ENCODE measurements around the gene VCL.
"Not testable (repeated sequence)": the region's sequence is repeated elsewhere in the genome, so short reads cannot be mapped to it uniquely, and the experiment has no call there.

VCL gene

DNA sequence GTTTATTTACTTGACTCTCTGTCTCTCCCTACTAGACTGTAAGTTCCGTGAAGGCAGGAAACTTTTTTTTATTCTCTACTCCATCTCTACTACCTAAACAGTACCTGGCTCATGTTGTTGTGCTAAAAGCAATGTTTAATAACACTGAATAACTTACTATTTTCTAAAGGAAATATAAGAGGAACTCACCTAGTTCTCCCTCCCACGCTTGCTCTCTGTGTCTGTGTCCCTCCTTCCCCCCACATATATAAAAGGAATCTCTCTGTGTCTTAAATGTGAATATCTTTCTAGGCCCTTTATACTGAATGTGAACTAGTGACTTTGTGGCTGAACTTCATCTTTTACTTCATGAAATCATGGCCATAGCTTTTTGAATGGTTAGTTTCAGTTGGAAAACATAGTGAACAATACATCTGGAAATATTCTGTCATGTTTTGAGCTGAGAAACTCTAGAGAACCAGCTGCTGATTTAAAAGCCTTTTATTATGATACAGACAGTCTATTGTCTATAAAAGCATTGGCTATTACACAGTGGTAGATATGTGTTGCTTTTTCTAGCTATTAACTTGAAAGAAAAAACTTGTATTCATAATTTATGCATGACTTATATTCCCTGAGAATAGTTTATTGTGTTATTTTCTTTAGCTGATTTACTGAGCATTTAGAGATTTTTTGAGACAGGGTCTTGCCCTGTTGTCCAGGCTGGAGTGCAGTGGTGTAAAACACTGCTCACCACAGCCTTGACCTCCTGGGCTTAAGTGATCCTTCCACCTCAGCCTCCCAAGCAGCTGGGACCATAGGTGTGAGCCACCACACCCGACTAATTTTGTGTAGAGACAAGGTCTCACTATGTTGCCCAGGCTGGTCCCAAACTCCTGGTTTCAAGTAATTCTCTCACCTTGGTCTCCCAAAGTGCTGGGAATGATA is 42.5 kb downstream of the VCL start:
- no peak for DNase-seq (ENCODE audit: low read depth)

DNA sequence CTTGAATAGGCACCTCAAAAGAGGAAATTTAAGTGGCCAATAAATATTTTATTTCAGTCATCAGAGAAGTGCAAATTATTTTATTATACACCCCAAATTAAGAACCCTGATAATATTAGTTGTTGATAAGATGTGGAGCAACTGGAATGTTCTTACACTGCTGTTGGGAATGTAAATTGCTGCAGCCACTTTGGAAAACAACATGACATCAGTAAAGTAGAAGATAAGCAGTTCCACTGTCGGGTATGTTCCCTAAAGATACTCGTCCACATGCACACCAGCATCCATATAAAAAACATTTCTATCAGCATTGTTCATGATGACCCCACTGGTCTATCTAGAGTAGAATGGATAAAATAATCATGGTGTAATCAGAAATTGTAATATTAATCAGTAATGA is 46.5 kb downstream of the VCL start:
- DNase-seq (ENCODE audit: low read depth): no peak

DNA sequence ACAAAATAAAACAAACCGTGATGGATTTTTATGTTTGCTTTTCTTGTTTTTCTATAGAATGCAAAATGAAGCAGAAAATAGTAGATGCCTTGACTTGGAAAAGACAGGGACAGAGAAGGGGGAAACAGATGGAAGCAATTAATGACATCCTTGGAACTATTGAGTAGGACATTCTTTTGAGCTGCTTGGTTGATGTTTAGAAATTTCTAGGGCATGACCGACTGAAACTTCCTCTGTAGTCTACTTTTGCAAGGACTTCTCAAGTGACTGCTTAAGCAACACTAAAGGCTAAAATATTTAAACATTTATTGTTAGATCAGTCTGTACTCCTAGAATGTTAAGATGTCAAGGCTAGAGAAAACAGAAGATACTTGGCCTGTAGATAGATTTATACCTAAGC is 49.4 kb downstream of the VCL start:
- DNase-seq (ENCODE audit: low read depth): peak; percentile 98

DNA sequence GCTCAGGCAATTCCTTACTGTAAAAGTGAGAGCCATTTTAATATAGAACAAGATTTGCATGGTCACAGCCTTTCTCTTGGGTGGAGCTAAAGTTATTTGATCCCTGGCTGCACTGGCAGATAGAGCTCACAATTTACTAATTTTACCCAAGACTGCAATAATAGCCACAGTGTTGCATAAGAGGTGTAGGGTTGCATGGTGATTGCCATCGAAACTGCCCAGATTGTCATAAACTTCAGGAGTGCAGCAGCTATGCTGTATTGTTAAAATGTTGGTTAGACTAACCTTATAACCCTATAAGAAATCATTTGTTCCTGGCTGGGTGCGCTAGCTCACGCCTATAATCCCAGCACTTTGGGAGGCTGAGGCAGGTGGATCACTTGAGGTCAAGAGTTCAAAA is 50.0 kb downstream of the VCL start:
- peak; percentile 89 for DNase-seq (ENCODE audit: low read depth)

DNA sequence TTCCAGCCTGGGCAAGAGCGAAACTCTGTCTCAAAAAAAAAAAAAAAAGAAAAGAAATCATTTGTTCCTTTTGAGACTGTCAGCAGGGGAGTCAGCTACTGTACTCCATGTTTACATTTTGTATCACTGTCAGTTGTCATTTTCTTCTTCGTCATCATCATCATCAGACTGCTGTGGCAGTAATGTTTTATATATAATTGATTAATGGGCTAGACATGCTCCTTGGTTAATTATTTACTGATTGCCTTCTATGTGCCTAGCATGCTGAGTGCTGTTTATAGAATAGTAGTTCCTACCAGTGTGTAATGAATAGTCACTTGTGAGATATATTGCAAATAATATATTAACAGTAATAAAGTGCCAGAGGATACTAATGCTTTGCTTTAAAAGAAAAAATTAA is 50.5 kb downstream of the VCL start:
- DNase-seq (ENCODE audit: low read depth): no peak

DNA sequence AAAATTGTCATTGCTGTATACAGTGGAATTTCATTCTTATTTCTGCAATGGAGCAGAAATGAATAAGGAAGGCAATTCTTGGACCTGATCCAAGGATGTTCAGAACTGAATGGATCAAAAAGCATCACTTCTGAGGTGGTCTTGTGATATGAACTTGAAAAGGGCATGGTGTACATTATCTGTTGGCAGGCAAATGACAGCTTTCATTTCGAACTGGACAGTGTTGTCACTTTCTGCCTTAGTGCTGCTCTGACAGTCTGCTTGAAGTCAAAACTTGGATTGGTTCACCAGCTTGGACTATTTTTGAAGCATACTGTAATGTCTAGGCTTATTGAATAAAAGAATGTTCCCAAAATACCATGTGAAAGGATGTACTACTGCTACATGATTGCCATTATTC is 52.0 kb downstream of the VCL start:
- no peak for DNase-seq (ENCODE audit: low read depth)

DNA sequence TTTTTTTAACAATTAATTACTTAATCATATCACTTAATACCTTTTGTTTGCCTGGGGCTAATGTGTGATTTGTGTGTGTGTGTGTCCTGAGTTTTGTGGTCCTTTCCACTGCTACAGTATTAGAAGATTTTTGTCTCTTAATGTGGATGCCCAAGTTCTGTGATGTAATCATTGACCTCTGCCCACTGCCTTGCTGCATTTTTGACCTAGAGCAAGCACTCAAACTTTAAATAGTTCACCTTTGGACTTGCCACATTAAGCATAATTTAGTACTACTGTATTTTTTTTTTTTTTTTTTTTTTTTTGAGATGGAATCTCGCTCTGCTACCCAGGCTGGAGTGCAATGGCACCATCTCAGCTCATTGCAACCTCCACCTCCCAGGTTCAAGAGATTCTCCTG is 52.7 kb downstream of the VCL start:
- no peak for DNase-seq (ENCODE audit: low read depth)

DNA sequence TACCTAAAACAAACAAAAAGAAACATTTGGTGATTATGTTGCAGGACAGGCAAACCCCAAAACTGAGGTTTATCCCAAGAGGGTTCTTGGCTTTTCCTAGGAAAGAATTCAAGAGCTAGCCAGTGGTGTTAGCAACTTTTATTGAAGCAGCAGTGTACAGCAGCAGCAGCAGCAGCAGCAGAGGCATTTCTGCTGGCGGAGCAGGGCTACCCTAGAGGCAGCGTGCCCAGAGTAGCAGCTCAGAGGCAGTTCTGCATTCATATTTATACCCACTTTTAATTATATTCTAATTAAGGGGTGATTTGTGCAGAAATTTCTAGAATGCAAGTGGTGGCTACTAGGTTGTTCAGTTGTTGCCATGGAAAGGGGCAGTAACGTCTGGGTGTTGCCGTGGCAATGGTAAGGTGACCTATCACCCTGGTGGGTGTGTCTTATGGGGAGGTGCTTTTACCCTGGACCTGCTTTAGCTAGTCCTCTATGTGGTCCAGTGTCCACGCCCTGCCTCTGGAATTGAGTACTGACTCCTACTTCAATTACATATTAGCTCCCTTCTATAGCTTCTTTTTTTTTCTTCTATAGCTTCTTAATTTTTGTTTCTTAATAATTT is 53.9 kb downstream of the VCL start:
- DNase-seq (ENCODE audit: low read depth): no peak

DNA sequence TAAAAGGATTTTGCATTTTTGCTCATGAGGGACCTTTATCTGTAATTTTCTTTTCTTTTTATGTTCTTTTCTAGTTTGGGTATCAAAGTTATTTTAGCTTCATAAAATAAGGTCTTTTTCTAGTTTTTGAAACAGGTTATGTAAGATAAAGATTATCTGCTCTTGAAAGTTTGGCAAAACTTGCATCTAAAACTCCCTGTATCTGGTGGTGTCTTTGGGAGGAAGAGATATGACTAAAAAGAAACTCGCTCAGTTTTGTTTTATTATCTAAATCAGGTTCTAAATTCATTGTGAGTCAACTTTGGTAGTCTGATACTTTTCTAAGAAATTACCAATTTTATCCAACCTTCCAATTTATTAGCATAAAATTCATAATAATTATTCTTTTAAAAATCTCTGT is 55.1 kb downstream of the VCL start:
- DNase-seq (ENCODE audit: low read depth): no peak

DNA sequence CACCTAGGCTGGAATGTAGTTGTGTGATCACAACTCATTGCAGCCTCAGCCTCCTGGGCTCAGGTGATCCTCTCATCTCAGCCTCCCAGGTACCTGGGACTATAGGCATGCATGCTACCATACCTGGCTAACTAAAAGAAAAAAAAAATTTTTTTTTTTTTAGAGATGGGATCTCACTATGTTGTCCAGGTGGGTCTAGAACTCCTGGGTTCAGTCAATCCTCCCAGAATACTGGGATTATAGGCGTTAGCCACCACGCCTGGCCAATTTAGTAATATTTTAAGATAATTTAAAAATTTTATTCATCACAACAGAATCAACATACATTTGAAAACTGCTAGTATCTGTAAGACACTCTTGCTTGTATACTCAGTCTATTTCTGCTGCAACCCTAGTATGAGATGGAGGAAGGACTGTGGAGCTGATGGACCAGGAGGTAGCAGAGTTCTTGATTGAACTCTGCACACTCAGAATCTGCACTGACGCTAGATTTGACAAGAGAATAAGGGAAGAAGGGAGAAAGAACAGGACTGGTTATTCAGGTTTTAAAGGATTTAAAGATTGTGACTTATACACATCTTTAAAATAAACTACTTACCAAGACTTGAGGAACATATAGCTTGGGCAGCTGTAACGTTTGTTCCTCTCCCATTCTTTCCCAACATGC is 57.6 kb downstream of the VCL start:
- DNase-seq (ENCODE audit: low read depth): no peak

DNA sequence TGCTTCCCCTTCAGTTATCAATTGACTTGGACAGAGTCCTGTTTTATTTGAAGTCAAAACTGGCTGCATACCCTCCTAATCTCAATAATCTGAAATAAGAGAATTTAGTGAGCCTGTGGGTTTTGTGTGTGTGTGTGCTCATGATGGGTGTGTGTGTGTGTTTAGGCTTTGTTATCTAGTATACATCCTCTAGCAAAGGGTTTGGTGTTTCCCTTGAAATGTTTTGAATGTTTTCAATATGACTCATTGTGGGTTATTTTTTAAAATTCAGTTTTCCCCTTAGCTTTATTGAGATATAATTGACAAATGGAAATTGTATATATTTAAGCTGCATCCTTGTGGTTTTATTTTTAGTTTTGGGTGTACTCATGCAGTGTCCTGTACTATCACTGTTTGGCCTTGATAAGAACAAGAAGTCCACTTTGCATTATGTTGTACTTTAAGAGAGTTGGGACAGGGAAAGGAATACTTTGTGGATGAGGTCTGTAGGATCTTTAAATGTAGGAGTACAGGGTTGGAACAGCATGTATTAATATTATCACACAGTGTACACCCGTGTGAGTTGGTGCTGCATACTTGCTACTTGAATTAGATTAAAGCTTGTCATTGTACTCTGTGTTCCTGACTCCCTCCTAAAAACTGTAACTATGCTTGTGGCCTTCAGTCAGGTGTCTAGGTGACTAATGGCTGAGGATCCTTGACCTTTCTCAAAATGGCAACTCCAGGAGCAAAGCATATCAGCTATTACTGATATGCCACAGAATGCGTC is 58.3 kb downstream of the VCL start:
- peak; percentile 37 for DNase-seq (ENCODE audit: low read depth)

DNA sequence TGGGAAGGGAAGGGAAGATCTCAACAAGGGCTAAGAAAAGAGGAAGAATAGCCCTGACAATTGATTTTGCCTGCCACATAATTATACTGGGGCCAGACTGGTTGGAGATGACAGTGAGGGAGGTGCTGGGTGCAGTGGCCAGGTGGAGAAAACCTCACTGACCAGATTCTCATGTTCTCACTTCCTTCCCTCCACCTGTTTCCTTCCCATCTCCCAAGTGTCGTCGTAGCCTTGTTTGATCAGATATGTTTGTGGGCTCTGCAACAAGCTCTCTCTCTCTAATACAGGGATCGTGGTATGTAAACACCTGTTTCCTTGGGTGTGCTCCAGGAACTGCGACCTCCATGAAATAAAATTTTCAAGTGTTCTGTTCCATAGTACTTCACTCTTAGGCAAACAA is 60.2 kb downstream of the VCL start:
- no peak for DNase-seq (ENCODE audit: low read depth)

DNA sequence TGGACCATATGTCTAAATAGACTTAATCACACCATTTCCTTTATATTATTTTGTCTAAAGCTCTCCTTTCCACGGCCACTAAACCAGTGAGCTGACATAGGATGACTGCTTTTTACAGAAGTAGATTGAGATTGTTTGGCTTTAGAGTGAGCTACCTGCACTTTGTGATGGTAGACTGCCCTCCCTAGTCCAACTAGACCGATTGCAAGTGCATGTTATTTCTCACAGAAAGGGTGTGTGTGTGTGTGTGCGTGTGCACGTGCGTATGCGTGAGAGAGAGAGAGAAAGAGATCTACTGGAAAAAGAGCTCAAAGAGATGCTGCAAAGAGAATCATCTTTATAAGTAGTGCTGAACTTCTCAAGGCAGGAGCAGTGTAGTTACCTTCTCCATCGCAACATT is 60.7 kb downstream of the VCL start:
- peak; percentile 29 for DNase-seq (ENCODE audit: low read depth)

DNA sequence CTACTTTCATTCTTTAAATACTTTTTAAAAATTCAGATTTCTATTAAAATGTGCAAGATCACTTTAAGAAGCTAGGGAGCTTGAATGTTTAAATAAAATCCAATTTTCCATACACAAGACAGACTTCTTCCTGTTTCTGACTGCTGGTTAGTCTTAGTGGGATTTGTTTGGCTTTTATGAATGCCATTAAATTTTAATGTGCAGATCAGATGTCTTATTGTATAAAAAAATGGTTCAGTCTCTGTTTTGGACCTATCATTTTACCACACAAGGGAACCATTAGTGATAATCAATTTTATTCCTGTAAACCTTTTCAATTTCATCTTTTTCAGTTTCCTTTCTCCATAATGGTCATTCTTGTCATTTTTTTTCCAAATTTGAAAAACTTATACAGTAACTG is 63.2 kb downstream of the VCL start:
- peak; percentile 21 for DNase-seq (ENCODE audit: low read depth)

DNA sequence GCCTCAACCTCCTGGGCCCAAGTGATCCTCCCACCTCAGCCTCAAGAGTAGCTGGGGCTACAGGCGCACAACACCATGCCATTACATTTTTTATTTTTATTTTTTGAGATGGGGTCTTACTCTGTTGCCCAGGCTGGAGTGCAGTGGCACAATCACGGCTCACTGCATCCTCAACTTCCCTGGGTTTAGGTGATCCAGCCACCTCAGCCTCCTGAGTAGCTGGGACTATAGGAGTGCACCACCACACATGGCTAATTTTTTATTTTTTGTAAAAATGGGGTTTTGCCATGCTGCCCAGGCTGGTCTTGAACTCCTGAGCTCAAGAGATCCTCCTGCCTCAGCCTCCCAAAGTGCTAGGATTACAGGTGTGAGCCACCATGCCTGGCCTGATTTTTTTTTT is 64.1 kb downstream of the VCL start:
- not testable (repeated sequence) for DNase-seq (ENCODE audit: low read depth)

DNA sequence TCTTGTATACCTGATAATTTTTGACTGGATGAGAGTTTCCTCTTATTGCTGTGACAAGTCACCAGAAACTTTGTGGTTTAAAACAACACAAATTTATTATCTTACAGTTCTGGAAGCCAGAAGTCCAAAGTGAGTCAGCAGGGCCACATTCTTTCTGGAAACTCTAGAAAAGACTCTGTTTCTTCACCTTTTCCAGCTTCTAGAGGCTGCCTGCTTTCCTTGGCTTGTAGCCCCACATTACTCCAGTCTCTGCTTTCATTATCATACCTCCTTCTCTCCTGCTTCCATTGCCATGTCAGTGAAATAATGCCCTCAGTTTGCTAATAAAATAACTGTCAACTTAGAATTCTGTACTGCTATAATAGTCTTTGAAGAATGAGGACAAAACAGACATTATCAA is 65.3 kb downstream of the VCL start:
- peak; percentile 74 for DNase-seq (ENCODE audit: low read depth)

DNA sequence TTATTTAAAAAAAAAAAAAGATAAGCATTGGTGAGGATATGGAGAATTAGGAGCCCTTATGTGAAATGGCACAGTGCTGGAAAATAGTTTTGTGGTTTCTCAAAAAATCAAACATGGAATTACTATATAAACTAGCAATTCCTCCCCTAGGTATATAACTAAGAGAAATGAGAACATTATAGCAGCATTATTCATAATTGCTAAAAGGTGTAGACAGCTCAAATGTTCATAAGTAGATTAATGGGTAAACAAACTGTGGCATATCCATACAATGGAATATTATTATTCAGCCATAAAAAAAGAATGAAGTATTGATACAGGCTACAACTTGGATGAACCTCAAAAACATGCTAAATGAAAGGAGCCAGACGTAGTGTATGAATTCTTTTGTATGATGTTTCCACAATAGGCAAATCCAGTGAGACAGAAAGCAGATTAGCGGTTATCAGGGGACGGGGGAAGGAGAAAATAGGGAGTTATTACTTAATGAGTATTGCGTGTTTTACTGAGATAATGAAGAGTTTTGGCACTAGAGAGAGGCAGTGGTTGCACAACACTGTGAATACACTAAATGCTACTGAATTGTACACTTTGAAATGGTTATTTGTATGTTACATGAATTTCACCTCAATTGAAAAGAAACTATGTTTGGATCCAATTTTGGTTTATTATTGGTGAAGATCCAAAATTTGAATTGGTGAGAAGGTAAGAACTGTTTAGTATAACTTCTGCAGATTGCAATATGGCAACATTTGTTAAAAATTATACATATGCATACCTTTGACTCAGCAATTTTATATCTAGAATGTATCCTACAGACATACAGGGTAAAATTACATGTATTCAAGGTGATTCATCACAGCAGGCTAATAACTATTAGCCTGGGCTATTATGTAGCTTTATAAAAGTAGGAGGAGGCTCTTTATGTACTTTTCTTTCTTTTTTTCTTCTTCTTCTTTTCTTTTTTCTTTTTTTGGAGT is 69.7 kb downstream of the VCL start:
- peak; percentile 48 for DNase-seq (ENCODE audit: low read depth)

DNA sequence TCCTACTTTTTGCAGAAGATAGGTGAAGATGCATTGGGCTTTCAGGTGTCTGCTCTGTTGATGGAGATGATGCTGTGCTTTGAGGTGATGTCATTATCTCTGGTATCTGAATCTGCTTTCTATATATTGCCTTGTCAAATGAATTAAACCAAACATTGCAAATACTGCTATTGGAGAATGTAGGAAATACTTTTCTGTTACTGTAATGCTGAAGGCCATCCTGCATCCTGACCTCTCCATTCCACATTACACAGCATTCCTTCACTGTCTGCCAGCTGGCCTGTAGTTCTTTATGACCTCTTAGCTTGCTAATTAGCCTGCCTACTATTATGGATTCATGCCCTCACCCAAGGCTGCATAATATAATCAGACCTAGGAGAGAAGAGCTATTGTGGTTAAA is 73.2 kb downstream of the VCL start:
- DNase-seq (ENCODE audit: low read depth): peak; percentile 91

DNA sequence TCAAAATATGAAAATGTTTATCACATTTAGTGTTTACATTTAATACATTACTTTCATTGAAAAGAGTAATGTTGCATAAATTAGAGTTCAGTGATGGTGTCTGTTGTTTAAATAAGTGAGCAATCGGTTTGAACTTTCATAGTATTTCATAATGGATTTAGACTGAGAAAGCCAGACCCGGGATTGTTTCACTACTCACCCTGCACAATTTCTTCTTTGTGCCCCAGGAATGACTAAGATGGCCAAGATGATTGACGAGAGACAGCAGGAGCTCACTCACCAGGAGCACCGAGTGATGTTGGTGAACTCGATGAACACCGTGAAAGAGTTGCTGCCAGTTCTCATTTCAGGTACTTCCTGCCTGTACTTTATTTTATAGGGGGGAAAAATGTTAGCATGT is 74.6 kb downstream of the VCL start:
- no peak for DNase-seq (ENCODE audit: low read depth)

DNA sequence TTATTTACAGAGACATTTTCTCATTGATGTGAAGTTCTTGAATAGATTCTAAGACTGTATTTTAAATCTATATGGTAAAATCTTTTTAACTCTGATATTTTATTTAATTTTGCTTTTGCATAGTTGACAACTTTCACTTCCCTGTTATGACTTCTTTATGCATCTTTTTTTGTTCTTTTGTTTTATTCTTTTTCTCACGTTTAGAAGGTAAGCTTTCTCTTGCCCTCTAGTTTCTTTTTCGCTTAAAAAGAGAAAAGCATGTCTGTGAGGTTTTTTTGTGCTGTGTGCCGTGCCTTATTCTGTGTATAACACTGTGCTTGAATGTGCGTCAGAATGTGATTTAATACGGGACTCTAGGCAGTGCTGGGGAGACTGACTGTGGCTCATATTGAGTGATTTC is 78.0 kb downstream of the VCL start:
- DNase-seq (ENCODE audit: low read depth): no peak

DNA sequence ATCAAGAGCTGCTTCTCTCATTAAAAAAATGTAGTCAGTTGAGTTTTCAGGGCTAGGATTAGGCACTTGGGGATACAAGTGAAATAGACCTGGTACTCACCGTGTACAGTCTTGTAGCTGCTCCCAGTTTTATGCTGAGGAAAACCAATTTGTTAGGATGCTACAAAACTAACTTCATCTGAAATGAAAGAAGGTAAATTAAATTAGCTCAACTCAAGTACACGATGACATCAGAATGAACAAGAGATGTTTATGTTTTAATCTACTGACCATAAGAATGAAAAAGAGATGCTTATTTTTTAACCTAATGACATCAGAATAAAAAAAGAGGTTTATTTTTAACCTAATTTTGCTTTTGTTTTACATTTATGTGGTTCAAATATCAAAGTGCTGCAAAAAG is 79.0 kb downstream of the VCL start:
- no peak for DNase-seq (ENCODE audit: low read depth)

Data from fibroblast of gingiva (primary cell).